ENCODE data around the gene TGFB3. TPM values are rescaled to one million over a fixed set of nuclear protein-coding genes. Genes with fewer than 3 reads are reported as not detected.

The TGFB3 gene
- total RNA-seq, 4 donors from 2014 or later: 16.1 to 85.3 (median 55.0) TPM

GRCh38 chr14:75970989-75971388 lies 10.8 kb downstream of the TGFB3 start:
- Histone ChIP-seq H3K4me3 (no peak overlapping the region), H3K9me3 (no peaks in the 10 kb centered on the region), H3K4me1 (no peaks in the 10 kb centered on the region), H3K27me3 (no peaks in the 10 kb centered on the region), H3K27ac (no peak overlapping the region), H3K36me3 (no peaks in the 10 kb centered on the region)
- DNase-seq: no peak
- no peak for TF ChIP-seq POLR2A (IDR thresholded peaks at IDR 0.05)
- no peak for TF ChIP-seq CTCF (IDR thresholded peaks at IDR 0.05)
- intact Hi-C loops (cut with DNase I; ENCODE audit: low total_unique reads): loop anchor here (10.0 kb wide), 3 partner anchors 66 to 256 kb away; no protein-coding TSS in a partner anchor

GRCh38 chr14:75969891-75970290 lies 11.9 kb downstream of the TGFB3 start:
- intact Hi-C loops (cut with DNase I; ENCODE audit: low total_unique reads): loop anchor here (10.0 kb wide), 3 partner anchors 65 to 255 kb away; no protein-coding TSS in a partner anchor
- Histone ChIP-seq H3K27ac (peak overlapping the region; percentile 64 to 71), H3K27me3 (no peaks in the 10 kb centered on the region), H3K9me3 (no peaks in the 10 kb centered on the region), H3K36me3 (no peaks in the 10 kb centered on the region), H3K4me1 (no peaks in the 10 kb centered on the region), H3K4me3 (no peak overlapping the region)
- TF ChIP-seq POLR2A (IDR thresholded peaks at IDR 0.05) (no peak), CTCF (IDR thresholded peaks at IDR 0.05) (no peak)
- no peak for DNase-seq

GRCh38 chr14:75969126-75969525 lies 12.7 kb downstream of the TGFB3 start:
- Histone ChIP-seq H3K4me3 (no peak overlapping the region), H3K27me3 (no peaks in the 10 kb centered on the region), H3K36me3 (no peaks in the 10 kb centered on the region), H3K9me3 (no peaks in the 10 kb centered on the region), H3K4me1 (no peaks in the 10 kb centered on the region), H3K27ac (peak overlapping the region; percentile 64 to 71)
- intact Hi-C loops (cut with DNase I; ENCODE audit: low total_unique reads): no loop called here
- DNase-seq: no peak
- TF ChIP-seq POLR2A (IDR thresholded peaks at IDR 0.05) (no peak), CTCF (IDR thresholded peaks at IDR 0.05) (no peak)

GRCh38 chr14:75968456-75968855 lies 13.3 kb downstream of the TGFB3 start:
- Histone ChIP-seq H3K4me1 (no peaks in the 10 kb centered on the region), H3K36me3 (no peaks in the 10 kb centered on the region), H3K27ac (peak overlapping the region; percentile 64 to 71), H3K9me3 (no peaks in the 10 kb centered on the region), H3K27me3 (no peaks in the 10 kb centered on the region), H3K4me3 (no peak overlapping the region)
- intact Hi-C loops (cut with DNase I; ENCODE audit: low total_unique reads): no loop called here
- TF ChIP-seq CTCF (IDR thresholded peaks at IDR 0.05) (no peak), POLR2A (IDR thresholded peaks at IDR 0.05) (no peak)
- DNase-seq: peak; percentile 48 to 62

- Histone ChIP-seq H3K27me3 (no peaks in the 10 kb centered on the region), H3K36me3 (no peaks in the 10 kb centered on the region), H3K27ac (peak overlapping the region; percentile 64 to 71), H3K9me3 (no peaks in the 10 kb centered on the region), H3K4me3 (no peak overlapping the region), H3K4me1 (no peaks in the 10 kb centered on the region)
- intact Hi-C loops (cut with DNase I; ENCODE audit: low total_unique reads): no loop called here
- no peak for DNase-seq
- TF ChIP-seq POLR2A (IDR thresholded peaks at IDR 0.05) (no peak), CTCF (IDR thresholded peaks at IDR 0.05) (no peak)
These were observed 13.9 kb downstream of the TGFB3 start for GRCh38 chr14:75967866-75968265.

Data from uterus (tissue), 4 donors.